Activated CD4-positive, alpha-beta T cell treated with anti-CD3 and anti-CD28 coated beads for 4 hours (primary cell): ENCODE data around the gene SYCP3.
"Not testable (repeated sequence)": the region's sequence is repeated elsewhere in the genome, so short reads cannot be mapped to it uniquely, and the experiment has no call there.

Experiments used
- DNase-seq, 2 donors: peaks; one replicate each; pipeline ENCODE4 v3.0.0-alpha.2; 2020

SYCP3 gene

DNA sequence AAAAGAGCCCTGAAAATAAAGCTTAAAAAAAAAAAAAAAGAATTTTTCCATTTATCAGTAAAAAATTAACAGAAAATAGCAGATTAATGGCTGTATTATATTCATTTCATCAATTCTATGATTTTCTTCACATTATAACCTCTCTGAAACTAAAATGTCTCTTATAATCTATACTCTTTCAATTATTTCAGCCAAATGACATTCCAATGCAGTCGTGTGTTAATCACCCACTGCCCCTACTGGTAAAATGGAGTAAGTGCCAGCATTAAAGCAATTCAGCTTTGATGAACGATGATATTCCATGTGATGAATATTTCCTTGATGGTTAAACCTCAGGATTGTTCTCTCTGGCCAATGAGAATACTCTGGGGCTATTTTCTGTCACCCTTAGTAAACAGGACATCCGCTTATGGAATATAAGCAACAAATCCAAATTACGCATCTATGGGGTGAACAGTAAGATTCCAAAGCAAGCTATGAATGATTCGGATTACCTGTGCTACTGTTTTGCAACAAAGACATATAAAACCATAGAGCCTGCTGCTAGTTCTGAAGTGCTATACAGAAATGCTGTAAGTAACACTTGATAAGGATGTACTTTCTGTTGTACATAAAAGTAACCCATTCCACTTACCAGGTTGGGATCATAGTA, 20.3 kb upstream of the SYCP3 start:
- no peak for DNase-seq

DNA sequence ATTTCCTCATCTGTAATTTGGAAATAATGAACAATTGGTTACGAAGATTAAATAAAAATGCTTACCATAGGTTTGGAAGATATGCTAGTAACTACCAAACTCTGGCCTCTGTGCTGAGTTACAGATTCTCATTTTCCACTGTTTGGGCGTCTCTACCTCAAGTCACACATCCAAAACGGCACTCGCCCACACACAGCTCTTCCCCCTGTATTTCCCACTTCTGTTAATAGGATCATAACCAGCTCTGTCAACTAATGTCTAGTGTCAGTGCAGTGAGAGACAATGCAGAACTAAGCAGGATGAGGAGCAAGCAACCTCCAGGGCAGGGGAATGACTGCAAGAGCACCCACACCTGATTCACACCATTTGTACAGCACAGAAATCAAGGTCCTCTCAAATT, 10.9 kb upstream of the SYCP3 start:
- DNase-seq, result no peak

DNA sequence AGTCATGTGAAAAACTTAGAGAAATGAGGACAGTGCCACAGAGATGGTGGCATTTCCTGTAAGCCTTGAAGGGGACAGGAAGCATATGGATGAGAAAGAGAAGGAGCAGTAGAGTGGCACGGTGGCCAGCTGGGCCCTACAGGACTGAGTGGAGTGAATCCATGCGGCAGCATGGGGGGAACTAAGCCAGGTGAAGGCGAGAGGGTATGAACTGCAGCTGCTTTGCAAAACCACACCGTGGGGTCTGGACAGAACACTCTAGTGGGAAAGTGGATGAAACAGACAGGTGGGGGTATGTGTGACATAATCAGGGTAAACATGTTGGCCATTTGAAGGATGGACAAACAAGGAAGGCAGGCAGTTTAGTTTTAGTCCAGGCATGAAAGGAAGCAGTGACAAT, 10.4 kb upstream of the SYCP3 start:
- no peak for DNase-seq

DNA sequence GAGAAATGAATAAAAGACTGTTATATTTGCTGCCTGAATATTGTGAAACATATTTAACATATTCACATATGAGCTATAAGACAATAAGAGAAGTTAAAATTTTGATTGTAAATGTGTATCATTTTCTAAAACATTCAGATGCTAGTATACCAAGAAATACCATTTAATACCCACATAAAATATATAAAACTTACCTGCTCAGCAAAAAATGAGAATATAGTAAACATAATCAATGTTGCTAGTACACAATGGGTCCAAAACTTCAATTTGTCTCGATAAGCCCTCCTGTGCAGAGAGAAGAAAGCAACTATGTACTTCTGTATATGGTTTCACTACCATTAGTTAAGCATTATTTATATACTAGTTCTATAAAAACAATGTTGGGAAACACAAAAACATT, 9.6 kb upstream of the SYCP3 start:
- DNase-seq, result no peak

DNA sequence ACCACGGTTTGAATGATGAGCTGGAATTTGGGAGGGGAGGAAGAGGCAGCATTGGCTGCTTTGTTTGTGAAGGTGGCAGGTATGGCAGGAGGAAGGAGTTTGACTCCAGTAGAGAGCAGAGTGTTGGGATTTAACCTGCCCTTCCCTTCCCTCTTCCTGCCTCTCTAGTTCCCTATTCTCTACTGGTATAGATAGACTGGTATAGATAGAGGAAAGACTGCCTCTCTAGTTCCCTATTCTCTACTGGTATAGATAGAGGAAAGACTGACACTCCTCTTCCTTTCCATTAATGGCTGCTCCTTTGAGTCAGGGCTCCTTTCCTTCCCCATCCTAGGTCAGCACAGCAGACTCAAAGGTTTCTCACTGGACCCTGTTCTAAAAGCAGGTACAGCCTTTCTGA, 8.4 kb upstream of the SYCP3 start:
- no peak for DNase-seq

DNA sequence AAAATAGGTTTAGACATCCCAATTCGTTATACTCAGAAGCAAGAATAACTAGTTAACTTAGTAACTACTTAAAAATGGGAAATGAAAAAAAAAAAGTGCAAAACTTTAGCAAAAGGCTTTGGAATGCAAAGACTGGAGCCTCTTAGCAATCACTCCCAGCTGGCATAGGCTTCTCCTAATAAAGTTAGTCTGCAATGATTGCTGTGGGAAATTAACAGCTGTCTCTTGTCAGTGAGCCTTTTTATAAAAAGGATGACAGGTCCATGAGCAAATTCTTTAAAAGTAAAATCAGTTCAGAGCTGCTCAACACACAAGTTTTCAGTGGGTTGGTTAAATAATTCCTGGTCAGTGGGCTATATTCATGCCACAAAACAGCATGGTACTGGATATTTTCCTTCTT, 7.4 kb upstream of the SYCP3 start:
- DNase-seq, result no peak

DNA sequence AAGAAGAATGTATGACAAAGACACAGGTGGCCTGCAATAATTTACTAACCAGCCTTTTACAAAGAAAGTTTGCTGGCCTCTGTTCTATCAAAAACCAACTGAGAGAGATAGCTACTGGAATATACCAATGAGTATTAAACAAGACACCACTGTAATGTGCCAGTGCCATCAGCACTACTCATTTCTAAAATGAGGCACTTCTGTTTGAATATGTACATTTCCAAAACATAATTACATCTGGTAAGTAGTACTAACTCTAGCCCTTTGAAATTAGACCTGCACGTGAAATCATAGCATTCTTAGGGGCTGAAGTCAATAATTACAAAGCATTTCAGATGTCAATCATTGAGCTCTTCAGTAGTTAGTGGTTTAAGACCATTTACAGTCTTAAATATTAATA, 6.9 kb upstream of the SYCP3 start:
- DNase-seq, result no peak

DNA sequence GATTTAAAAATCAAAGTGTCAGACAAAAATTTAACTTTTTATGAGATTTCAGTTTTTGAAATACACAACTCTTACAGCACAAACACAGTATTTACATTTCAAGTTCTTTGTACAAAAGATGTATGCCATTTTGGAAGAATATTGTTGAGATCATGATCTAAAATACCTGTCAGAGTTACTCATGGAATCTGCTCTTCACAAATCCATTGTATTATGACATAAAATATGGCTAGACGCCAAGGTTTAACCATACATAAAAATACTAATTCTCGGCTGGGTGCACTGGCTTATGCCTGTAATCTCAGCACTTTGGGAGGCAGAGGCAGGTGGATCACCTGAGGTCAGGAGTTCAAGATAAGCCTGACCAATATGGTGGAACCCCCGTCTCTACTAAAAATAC, 6.2 kb upstream of the SYCP3 start:
- DNase-seq, result no peak

DNA sequence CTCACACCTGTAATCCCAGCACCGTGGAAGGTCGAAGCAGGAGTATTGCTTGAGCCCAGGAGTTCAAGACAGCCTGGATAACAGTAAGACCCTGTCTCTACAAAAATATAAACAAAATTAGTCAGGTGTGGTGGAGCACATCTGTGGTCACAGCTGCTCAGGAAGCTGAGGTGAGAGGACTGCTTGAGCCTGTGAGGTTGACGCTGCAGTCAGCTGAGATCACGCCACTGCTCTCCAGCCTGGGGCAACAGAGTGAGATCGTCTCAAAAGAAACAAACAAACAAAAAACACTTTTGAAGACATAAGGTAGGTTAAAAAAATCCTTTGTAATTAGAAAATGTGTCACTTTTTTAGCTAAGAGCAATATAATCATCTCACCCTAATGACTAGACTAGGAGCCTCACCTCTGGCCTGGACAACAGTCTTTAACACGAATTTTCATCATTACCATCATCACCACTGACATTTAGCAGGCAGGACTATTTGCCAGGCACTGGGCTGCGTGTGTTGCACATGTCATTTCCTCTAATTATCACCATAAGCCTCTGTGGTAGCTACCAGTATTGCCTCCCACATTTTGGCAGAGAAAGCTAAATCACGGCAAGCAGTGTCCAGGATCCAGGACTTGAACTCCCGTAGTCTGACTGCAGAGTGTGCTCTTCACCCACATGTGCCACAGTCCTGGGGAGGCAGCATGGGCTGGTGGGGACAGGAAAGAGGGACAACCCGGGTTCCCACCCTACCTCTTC, 4.6 kb upstream of the SYCP3 start:
- no peak for DNase-seq

DNA sequence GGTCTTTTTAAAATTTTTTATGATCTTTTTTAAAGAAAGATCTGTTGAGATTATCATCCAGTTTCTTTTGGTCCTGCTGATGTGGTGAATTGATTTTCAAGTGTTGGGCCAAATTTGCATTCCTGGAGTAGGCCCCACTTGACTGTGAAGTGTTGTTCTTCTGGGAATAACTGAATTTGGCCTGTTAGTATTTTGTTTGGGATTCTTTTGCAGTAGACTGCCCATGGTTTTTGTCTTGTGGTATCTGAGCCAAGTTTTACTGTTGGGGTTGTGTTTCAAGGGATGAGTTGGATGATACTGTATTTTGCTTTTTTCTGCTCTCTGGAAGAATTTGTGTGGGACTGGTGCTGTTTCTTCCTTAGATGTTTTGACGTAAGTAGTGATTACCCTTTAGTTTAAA, 4.0 kb upstream of the SYCP3 start:
- no peak for DNase-seq

DNA sequence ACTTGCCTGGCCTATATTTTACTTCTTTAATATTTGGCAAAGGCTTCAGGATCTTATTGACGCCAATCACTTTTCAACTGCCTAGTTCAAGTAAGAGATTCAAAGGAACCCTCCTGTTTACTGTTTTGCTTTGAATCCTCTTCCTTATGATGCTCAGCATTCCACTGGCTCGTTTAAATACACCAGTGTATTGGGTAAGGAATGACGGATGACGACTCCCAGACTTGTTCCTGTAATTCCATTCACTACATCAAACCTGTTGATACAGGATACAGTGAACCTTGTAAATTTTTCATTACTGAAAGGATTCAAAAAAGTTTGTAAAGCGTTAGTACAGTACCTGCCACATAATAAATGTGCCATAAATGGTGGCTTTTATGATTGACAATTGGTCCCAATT, 1.7 kb upstream of the SYCP3 start:
- no peak for DNase-seq

DNA sequence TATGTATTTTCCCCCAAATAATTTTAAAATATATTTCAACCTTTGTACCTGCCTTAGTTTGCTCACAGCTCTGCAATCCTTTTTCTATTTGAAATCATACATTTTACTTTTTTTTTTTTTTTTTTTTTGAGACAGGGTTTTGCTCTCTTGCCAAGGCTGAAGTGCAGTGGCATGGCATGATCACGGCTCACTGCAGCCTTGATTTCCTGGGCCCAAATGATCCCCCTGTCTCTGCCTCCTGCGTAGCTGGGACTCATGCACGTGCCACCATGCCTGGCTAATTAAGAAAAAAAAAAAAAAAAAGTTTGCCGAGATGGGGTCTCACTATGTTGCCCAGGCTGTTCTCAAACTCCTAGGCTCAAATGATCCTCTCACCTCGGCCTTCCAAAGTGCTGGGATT, 1.3 kb upstream of the SYCP3 start:
- no peak for DNase-seq

DNA sequence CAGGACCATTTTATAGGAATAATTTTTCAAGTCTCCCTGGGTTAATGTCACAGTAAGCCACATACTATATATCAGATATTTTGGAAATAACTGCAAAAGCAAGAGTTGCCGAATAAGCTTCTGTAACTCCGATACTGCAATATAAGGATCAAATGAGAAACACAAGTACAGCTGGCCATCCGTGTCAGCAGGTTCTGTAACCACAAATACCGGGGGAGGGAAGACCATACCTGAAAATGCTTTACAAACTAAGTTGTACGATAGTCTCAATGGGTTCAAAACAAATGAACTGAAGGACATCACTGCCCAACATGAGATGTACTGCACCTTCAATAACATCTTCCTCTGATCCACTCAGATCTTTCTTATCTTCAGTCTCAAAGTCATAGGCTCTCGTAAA, 1.8 kb downstream of the SYCP3 start:
- DNase-seq, result no peak

DNA sequence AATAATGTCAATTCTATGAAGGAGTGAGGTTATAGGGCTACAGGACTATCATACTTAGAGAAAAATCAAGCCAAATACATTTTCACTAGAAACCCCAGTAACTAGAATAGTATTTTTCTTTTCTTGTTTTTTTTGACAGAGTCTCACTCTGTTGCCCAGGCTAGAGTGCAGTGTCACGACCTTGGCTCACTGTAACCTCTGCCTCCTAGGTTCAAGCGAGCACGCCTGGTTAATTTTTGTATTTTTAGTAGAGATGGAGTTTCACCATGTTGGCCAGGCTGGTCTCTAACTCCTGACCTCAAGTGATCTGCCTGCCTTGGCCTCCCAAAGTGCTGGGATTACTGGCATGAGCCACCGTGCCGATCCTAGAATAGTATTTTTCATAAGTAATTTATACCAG, 4.8 kb downstream of the SYCP3 start:
- not testable (repeated sequence) for DNase-seq

DNA sequence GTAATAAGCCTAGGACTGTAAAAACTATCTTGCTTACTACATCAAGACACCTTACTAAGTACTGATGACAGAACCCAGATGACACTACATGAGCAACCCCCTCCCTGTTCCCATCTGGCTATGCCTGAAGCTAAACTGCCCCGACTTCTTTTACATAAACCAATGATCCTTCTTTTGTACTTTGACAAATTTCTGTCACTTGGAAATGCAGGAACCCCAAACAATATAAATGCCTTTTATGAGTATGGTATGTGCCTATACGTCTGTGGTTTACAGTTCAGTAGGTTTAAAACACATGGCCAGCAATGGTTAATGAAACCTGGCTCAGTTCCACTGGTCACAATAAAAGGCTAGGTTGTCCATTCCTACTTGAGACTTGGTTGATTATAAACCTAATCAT, 6.1 kb downstream of the SYCP3 start:
- DNase-seq, result no peak

DNA sequence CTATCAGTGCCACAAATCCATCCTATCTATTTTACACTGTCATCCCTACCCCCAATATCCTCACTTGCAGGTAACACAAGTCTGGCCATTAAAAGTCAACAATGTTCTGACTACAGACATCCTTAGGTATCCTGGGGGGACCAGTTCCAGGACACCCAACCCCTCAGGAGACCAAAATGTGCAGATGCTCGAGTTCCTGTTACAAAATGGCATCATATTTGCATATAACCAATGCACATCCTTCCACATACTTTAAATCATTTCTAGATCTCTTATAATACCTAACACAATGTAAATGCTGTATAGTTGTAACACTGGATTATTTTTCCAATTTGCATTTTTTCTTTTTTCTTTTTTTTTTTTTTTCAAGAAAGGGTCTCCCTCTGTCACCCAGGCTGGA, 6.9 kb downstream of the SYCP3 start:
- no peak for DNase-seq

DNA sequence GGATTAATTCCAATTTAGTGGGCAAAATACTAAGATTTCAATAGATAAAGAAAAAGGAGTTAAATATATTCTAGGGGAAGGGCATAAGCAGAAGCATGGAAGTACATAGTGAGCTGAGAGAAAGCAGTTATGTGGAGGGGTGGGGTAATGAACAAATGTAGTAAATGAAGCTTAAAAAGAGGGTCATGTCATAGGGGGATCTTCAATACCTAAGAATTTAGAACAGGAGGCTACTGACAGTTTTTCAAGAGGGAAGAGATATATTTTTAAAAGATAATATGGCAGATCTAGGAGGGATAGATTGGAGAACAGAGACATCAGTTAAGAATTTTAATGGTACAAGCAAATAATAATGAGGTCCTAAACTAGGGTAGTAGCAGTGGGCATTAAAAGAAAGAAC, 9.4 kb downstream of the SYCP3 start:
- no peak for DNase-seq

DNA sequence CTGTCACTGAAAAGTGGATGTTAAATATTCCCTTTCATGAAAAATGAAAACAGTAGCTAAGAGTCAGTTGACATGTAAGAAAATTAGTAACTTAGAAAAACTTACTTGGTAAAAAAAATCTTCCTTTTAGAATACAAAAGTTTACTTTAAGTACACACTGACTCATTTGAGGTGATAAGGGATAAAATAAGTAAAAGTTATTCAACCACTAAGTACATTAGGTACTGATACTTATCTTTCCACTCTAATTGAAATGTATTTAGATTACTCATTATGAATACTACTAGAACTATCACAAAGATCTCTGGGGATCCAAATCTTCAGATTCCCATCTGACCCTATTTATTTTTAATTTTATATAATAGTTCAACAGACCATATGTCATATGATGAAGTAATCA, 12.2 kb downstream of the SYCP3 start:
- DNase-seq, result no peak

DNA sequence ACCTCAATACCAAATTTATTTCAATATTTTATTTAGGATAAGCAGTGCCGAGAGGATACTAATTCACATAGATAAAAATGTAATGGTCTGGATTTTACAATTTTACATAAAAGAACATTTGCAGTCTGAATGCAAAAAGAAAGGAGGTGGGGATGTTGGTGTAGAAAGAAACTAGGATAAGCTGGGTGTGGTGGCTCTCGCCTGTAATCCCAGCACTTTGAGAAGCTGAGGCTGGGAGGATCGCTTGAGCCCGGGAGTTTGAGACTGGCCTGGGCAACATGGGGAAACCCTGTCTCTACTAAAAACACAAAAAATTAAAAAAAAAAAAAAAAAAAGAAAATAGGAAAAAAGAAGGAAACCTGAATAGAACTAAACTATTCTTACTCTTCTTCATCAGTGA, 16.9 kb downstream of the SYCP3 start:
- DNase-seq, result no peak

DNA sequence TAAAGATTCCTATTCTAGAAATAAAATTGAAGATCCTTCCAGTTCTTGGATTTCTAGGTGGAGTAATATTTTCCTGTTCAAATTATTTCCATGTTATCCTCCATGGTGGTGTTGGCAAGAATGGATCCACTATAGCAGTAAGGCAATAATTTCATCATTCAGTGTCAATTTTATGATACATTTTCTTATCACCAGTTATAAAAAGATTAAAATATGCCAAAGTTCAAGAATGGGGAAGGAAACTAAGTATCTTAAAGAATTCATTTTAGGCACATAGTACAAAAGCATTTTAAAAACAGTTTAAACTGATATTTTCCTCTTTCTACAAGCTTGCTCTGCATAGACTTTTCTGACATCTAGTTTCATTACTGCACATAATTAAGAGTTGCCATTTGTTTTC, 19.1 kb downstream of the SYCP3 start:
- DNase-seq, result no peak

DNA sequence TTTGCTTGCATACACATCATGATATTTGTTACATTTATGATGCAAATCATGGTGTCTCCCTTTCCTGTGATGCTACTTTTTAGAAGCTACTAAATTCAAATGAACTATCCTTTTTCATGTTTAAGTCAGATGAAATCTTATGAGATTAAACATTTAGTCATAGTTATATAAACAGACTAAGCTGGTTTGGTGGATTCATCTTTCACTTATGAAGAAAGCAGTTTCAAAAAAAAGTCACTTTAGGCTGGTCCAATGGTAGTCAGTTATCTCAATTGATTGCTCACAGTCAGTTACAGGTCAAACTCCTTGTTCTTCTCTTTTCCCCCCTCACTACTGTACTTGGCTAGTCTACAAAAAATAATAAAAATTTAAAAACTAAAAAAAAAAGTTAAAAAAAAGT, 19.7 kb downstream of the SYCP3 start:
- DNase-seq, result no peak

DNA sequence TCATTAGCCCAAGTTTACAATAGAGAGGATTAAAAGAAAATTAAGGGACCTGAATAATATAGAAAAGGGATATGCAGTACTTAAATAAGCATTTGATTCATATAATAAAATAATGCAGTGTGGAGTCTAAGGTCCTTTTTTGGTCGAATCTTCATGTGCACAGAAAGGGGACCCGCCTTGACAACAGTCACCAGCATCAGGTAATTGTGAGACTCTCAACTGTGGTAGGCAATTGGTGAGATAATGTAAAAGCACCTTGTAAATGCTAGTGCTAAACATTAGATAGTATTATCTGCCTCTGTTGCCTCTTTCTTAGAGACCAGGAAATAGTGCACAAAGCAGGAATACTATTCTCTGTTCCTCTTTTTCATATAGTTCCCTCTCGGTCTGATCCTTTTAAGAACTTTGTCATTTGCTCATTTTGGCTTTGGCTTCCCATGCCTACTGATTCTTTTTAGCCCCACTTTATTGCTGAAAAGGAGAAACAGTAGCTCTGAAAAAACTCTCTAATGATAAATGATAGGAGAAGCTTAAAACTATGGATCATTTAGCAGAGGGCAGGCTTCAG, 24.3 kb downstream of the SYCP3 start:
- DNase-seq, result no peak

DNA sequence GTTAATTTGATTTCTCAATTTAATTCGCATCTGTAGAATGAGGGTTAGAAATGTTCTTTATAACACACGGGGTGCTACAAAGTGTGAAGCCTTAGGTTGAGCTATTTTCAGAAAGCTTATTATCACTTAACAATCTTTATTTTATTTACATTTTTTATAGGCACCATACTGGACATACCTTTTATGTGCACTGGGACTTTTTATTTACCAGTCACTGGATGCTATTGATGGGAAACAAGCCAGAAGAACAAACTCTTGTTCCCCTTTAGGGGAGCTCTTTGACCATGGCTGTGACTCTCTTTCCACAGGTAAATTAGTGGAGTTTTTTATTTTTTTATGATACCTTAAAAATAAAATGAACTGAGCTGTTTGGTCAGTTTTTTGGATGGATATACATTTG, 25.3 kb downstream of the SYCP3 start:
- no peak for DNase-seq

DNA sequence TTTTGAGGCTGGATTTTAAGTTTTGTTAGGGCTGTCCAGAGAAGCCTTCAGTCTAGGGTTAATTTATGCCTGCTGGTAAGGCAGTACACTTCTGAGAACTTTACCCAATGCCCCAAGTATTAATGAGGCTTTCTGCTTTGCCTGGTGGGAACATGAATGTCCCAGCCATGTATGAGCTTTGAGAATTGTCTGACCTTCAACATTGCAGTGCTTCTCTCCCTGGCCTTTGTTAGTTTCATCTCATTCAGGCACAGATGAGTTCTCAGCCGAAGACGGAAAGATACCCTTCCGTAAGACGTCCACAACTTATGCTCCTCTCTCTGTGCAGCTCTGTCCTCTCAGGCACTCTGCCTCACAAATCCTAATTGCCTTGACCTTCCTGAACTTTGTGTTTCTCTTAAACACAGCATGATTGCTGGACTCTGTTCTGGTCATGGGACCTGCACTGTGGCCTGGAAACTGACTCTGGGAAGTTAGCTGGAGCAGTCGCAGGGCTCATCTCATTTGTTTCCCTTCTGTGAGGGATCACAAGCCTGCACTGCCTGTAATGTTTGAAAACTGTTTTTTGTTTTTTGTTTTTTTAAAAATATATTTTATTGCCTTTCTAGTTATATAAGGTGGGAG, 26.1 kb downstream of the SYCP3 start:
- no peak for DNase-seq
